Uterus (tissue), 2 donors: ENCODE data around the gene NRXN3.

Source experiments
- POLR2A ChIP-seq, 2 donors: fragments of 450-650 bp; IDR thresholded peaks; one replicate each; pipeline ENCODE4 v1.6.1; 2016; ENCODE audit warnings: antibody characterized with exemption in 2 of 2, mild to moderate bottlenecking in 1 of 2, moderate library complexity in 1 of 2
- TF ChIP-seq, protein P1 (sequence below), 4 experiments: fragments of 200-600 bp in 2 of 4; fragments of 450-650 bp in 2 of 4; sonication (generic) in 2 of 4; IDR thresholded peaks; one replicate each; pipeline ENCODE4 v1.5.1; 2016 to 2019; ENCODE audit warnings: antibody characterized with exemption in 4 of 4, mild to moderate bottlenecking in 2 of 4, moderate library complexity in 1 of 4

DNA sequence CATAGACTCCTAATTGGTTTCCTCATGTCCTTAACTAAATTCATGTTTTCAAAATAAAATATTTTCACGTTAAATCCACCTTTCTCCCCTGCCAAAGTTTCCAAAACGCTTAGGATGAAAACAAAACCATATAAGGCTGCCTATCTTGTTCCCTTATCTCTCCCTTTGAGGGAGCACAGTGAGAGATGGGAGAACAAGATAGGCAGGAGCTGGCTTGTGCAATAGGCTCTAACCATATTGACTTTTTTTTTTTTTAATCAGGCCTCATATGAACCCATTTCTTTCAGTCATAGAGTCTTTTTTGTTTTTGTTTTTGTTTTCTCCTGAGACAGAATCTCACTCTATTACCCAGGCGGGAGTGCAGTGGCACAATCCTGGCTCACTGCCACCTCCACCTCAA lies 184.9 kb downstream of the NRXN3 start:
- TF ChIP-seq, protein P1, sequence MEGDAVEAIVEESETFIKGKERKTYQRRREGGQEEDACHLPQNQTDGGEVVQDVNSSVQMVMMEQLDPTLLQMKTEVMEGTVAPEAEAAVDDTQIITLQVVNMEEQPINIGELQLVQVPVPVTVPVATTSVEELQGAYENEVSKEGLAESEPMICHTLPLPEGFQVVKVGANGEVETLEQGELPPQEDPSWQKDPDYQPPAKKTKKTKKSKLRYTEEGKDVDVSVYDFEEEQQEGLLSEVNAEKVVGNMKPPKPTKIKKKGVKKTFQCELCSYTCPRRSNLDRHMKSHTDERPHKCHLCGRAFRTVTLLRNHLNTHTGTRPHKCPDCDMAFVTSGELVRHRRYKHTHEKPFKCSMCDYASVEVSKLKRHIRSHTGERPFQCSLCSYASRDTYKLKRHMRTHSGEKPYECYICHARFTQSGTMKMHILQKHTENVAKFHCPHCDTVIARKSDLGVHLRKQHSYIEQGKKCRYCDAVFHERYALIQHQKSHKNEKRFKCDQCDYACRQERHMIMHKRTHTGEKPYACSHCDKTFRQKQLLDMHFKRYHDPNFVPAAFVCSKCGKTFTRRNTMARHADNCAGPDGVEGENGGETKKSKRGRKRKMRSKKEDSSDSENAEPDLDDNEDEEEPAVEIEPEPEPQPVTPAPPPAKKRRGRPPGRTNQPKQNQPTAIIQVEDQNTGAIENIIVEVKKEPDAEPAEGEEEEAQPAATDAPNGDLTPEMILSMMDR (IDR thresholded peaks at IDR 0.05) = no peak
- no peak for TF ChIP-seq POLR2A (IDR thresholded peaks at IDR 0.05)
